Measurements from ENCODE around the gene STAT6. TPM values are rescaled to one million over a fixed set of nuclear protein-coding genes. Genes with fewer than 3 reads are reported as not detected.
A peak's percentile ranks its signal among the peaks of the same experiment; 100 is the strongest.

STAT6 gene
- total RNA-seq, 1 experiment from 2014 or later, result 44.4 TPM

DNA sequence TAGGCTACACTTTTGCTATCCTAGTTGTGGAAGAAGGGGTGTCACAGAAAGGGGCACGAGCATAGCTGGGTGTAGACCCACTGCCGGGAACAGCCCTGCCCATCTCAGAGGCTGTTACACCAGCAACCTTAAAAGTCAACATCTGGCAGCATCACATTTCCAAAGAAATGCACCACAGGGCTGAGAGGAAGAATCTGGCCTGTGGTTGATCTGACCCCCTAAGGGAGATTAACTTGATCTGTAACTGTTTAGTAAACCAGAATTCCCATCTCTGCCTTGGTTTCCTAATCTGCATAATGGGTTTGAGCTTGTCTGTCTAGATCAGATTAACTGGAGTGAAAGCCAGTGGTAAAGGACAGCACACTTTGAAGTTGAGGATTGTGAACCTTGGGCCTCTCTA lies 34.9 kb upstream of the STAT6 start:
- no peak overlapping the region for H2BK12ac ChIP-seq (ENCODE audit: insufficient read length, low read depth, low read length)
- H2AK5ac ChIP-seq (ENCODE audit: insufficient read length, low read length), result no peak overlapping the region
- no peaks in the 10 kb centered on the region for H3K79me2 ChIP-seq (ENCODE audit: insufficient read depth, low read length)
- H3K9ac ChIP-seq (ENCODE audit: extremely low read depth, insufficient read length, low read length), result no peak overlapping the region
- H4K20me1 ChIP-seq (ENCODE audit: control insufficient read depth, insufficient read depth, insufficient read length), result no peaks in the 10 kb centered on the region
- Mint-ChIP-seq H3K9me3 (no peaks in the 10 kb centered on the region), H3K27ac (peak overlapping the region in 1 of 3 experiments; percentile 21; a peak in 2 of 7 replicates), H3K4me3 (no peak overlapping the region; a peak in 1 of 5 replicates), H3K4me1 (peaks cover 17 to 37% of the 10 kb centered on the region in 2 experiments), H3K36me3 (ENCODE audit: insufficient read depth in 1 of 3, low read depth in 3 of 3) (peaks cover 34 to 95% (median 92%) of the 10 kb centered on the region in 3 experiments; a peak in 6 of 7 replicates), H3K27me3 (ENCODE audit: low read depth) (no peaks in the 10 kb centered on the region)
- no peak overlapping the region for H2BK120ac ChIP-seq (ENCODE audit: low read depth, low read length, poor library complexity, severe bottlenecking)
- no peaks in the 10 kb centered on the region for H3K27me3 ChIP-seq (ENCODE audit: insufficient read depth, low read length)
- H3K4ac ChIP-seq (ENCODE audit: low read depth, low read length), result no peak overlapping the region
- H3K4me2 ChIP-seq (ENCODE audit: insufficient read depth, insufficient read length, low read length), result no peak overlapping the region
- no peaks in the 10 kb centered on the region for H3K9me3 ChIP-seq (ENCODE audit: control insufficient read depth, low read depth, low read length)
- no peak for TF ChIP-seq CTCF (conservative IDR thresholded peaks at IDR 0.05)
- H2BK15ac ChIP-seq (ENCODE audit: low read depth, low read length), result no peak overlapping the region
- H3K56ac ChIP-seq (ENCODE audit: insufficient read length, low read depth, low read length), result no peak overlapping the region
- H2AFZ ChIP-seq (ENCODE audit: low read length), result no peak overlapping the region
- H3K14ac ChIP-seq (ENCODE audit: insufficient read depth, low read length), result no peak overlapping the region
- WGBS (ENCODE audit: extremely low coverage, insufficient read length, low lambda C conversion rate), result no CpG with 5 or more reads among the region's 2 CpGs
- no peak overlapping the region for H3T11ph ChIP-seq (ENCODE audit: low read length)
- H3K27ac ChIP-seq (ENCODE audit: insufficient read length, low read depth, low read length), result no peak overlapping the region
- H3K23ac ChIP-seq (ENCODE audit: insufficient read length, low read depth, low read length), result no peak overlapping the region
- no peaks in the 10 kb centered on the region for H3K23me2 ChIP-seq (ENCODE audit: insufficient read length, low read depth, low read length, poor library complexity, severe bottlenecking)
- no peak overlapping the region for H4K91ac ChIP-seq (ENCODE audit: insufficient read length, low read depth, low read length)
- no peak overlapping the region for H3K18ac ChIP-seq (ENCODE audit: insufficient read length, low read depth, low read length)
- no peak overlapping the region for H2BK20ac ChIP-seq (ENCODE audit: low read depth, low read length, poor library complexity, severe bottlenecking)
- no peaks in the 10 kb centered on the region for H3K79me1 ChIP-seq (ENCODE audit: insufficient read depth, low read depth, low read length, poor library complexity, severe bottlenecking)
- H2BK5ac ChIP-seq (ENCODE audit: insufficient read length, low read length), result no peak overlapping the region
- DNase-seq, result no peak
- no peak overlapping the region for H4K8ac ChIP-seq (replicated peaks; ENCODE audit: insufficient read length, low read depth, low read length)
- no peak overlapping the region for H4K5ac ChIP-seq (ENCODE audit: insufficient read length, low read depth, low read length)
- H3K4me1 ChIP-seq (ENCODE audit: insufficient read depth, low read length), result no peaks in the 10 kb centered on the region
